A204.1 (cell line): ENCODE measurements around the gene SIRT5.
A peak's percentile ranks its signal among the peaks of the same experiment; 100 is the strongest.

Source experiments
- FAIRE-seq: peaks from 2 replicates; lab custom pipeline; 2012; peaks lifted over from hg19 to GRCh38; lab: Jason Lieb, UNC

Gene SIRT5

GRCh38 chr6:13574571-13575376 is at the start of gene SIRT5:
SIRT5 (plus strand) TSS chr6:13574601; CDS start chr6:13584111, 9,510 bp downstream.
- FAIRE-seq = peak; percentile 71

- no peak for FAIRE-seq
Measured at GRCh38 chr6:13524801-13525508, 49.4 kb upstream of the SIRT5 start.

DNA sequence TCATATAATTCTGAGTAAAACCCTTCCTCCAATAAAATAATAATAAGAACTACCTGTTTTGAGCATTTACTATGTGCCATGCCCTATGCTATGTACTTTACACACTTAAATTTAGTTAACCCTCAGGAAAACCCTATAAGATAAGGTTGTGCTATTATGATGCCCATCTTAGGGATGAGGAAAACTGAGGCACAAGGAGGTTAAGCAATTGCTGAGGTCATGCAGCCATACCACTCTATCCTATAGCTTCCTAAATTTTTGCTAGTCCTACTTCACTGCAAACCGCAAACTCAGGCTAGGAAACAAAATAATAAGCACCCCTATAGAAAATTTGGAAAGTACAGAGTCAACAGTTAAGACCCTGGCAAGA is 48.1 kb upstream of the SIRT5 start:
- FAIRE-seq = no peak

DNA sequence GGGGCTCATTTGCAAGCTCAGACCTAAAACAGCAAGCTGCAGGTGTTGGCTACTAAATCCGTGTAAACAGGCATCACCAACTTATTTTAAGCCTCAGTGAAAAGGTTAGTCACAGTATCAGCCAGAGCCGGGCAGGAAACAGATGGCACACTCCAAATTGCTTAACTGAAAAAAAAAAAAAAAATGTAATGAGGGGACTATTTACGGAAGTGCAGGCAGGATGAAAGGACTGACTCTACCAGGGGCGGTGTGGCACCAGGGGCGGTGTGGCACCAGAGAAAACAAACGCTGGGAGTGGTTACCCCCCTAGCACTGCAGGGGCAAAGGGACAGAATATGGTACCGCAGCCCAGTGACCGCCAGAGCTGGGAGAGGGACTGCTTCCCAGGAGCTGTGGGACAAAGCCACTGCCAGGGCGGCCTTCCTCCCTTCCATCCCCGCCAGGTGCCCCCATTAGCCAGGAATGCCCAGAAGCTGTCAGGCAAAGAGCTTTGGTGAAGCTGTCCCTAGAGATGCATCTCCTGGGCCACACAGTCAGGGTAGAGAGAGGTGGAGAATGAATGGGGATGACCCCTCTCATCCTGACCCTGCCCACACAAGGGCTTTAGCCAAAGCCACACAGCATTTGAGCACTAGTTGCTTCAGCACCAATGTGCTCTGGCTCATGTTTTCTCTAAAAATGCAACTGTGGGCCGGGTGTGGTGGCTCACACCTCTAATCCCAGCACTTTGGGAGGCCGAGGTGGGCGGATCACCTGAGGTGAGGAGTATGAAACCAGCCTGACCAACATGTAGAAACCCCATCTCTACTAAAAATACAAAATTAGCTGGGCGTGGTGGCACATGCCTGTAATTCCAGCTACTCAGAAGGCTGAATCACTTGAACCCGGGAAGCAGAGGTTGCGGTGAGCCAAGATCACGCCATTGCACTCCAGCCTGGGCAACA is 47.4 kb upstream of the SIRT5 start:
- FAIRE-seq = no peak

GRCh38 chr6:13527671-13528056 is 46.7 kb upstream of the SIRT5 start:
- FAIRE-seq = no peak

GRCh38 chr6:13528232-13528631 is 46.2 kb upstream of the SIRT5 start:
- FAIRE-seq = no peak

GRCh38 chr6:13528777-13529343 is 45.5 kb upstream of the SIRT5 start:
- FAIRE-seq = no peak

GRCh38 chr6:13531956-13532355 is 42.4 kb upstream of the SIRT5 start:
- no peak for FAIRE-seq

DNA sequence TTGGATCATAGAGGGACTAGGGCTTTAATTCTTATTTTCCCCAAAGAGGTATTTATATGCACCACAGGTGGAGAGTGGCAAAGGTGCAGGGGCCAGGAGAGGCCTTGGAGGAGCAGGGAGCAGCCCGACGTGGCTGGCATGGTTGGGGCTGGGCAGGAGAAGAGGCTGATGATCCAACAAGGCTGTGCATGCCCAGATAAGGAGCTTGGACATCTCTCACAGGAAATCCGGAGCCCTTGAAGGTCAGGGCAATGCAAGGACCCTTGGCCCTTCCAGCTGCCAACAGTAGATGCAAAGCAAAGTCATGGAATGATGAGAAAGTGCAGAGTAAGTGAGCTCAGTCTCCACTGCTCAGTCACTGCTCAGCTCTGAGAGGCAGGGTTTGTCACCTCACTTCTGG is 39.9 kb upstream of the SIRT5 start:
- no peak for FAIRE-seq

DNA sequence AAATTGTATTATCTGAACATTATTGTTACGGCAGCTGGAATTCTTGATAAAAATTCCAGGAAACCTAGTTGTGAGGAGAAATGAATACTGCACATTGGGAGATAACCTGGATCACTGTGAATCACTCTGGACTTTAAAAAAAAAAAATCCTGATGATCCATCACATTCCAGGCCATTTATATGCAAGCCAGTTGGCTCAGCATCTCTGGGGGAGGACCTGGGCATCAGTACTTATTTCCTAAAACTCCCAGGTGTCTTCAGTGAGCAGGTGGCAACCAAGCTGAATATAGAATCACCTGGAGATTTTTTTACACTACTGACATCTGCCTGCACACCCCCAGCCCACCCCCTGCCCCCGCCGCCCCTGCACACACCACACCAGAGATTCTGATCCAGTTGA is 39.1 kb upstream of the SIRT5 start:
- no peak for FAIRE-seq

DNA sequence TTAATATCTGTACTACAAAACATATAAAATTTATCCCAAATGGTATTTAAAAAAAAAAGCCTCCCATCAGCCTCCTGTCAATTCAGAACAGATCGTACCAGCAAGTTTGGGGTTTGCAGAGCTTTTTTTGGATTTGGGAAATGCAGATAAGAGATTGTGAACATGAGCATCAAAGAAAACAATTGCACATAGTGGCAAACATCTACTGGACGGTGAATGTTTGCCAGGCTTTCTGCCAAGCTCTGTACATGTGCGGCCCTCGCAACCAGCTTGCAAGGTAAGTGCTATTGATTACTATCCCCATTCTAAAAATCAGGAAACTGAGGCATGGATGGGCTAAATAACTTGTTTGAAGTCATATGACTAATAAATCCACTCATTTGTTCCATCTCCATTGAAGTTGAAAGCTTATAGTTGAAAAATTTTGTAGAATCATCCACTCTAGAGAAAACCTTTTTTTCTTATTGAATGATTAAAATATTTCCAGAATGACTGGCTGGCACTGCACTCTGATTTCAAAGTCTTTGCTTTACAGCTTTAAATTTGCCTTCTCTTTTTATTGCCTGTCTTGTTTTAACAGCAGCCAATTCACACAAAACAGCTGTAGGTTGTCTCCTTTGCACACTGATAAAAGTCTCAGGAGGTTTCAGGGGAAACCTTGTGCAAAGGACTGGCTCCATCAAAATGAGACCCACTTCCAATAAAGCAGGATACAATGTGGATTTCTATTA is 37.4 kb upstream of the SIRT5 start:
- no peak for FAIRE-seq

GRCh38 chr6:13537527-13537897 is 36.9 kb upstream of the SIRT5 start:
- FAIRE-seq = no peak

DNA sequence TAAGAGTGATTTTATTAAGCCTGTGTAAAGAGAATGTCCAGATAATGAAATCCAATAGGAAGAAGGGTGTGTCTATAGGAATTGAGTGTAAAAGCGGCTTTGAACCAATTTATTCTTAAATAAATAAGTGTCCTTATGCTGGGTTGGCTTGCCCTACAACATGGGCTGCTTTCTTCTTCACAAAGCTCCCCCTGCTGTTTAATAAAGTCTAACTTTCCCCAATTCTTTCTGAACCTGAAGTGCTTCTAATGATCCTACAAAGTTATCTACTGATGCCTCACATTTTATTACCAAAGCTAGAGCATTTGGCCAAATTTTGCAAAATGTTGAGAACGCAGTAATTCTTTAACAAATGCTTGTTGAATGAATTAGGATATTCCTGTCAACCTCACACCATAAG is 36.3 kb upstream of the SIRT5 start:
- FAIRE-seq = no peak

GRCh38 chr6:13538600-13538999 is 35.8 kb upstream of the SIRT5 start:
- FAIRE-seq = no peak

- no peak for FAIRE-seq
Measured at GRCh38 chr6:13539572-13539971, 34.8 kb upstream of the SIRT5 start.

DNA sequence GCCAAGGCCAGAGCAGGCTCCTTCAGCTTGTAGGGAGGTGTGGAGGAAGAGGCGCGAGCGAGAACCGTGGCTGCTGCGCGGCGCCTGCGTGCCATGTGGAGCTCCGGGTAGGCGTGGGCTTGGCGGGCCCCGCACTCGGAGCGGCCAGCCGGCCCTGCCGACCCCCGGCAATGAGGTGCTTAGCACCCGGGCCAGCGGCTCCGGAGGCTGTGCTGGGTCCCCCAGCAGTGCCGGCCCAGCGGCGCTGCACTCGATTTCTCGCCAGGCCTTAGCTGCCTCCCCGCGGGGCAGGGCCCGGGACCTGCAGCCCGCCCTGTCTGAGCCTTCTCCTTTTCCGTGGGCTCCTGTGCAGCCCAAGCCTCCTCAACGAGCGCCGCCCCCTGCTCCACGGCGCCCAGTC is 32.9 kb upstream of the SIRT5 start:
- FAIRE-seq = no peak

DNA sequence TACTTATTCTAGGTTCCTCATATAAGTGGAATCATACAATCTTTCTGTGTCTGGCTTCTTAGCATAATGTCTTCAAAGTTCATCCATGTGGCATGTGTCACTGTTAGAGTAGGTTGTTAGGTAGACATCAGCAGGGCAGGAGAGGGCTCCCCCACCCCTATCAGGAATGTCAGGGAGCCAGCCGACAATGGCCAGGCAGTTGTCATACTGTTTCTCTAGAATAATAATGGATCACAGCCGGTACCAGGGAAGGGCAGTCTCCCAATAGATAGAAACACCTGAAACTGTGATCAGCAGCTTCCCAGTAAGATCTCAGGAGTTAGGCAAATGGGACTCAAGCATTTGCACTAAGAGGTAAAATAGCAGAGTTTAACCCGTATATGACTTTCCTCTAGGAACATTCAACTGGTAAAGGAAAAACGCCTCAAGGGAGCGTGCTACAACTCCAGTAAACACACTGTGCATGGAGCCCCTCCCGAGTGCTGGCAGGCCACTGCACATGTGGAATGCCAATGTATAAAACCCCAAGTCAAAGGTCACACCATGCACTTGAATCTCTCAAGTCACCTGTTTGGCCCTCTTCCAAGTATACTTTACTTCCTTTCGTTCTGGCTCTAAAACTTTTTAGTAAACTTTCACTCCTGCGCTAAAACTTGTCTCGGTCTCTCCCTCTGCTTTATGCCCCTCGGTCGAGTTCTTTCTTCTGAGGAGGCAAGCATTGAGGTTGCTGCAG is 29.8 kb upstream of the SIRT5 start:
- no peak for FAIRE-seq

- no peak for FAIRE-seq
Measured at GRCh38 chr6:13545885-13546284, 28.5 kb upstream of the SIRT5 start.

GRCh38 chr6:13548500-13549210 is 25.7 kb upstream of the SIRT5 start:
- no peak for FAIRE-seq

DNA sequence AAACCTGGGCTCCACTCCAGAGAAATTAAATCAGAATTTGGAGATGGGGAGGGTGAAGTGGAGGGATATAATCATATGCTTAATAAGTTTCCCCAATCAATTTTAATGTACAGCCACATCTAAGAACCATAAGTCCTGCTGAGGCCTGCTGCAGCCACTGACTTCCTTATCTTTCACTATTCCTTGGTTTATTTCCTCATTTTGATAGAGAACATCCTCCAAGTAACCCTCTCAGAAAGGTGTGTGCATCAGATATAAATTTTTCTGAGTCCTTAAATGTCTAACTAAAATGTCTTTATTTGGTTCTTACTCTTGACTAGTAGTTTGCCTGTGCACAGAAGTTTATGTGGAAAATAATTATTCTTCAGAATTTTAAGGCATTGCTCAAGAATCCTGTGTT is 23.7 kb upstream of the SIRT5 start:
- no peak for FAIRE-seq
